Neutrophil (primary cell): ENCODE data around the gene OXSR1.
A peak's percentile ranks its signal among the peaks of the same experiment; 100 is the strongest.

ENCODE experiments used
- H3K27ac ChIP-seq: fragments of 200-600 bp; sonication (generic); 2 replicates; pipeline ENCODE4 v1.5.1; 2016; ENCODE audit warnings: mild to moderate bottlenecking, moderate library complexity
- H3K27me3 ChIP-seq: fragments of 200-600 bp; sonication (generic); 2 replicates; pipeline ENCODE4 v1.6.0; 2016; ENCODE audit warnings: mild to moderate bottlenecking
- H3K36me3 ChIP-seq: fragments of 200-600 bp; sonication (generic); 2 replicates; pipeline ENCODE4 v1.5.1; 2017
- H3K4me1 ChIP-seq, 2 experiments: fragments of 200-600 bp in 1 of 2; sonication (generic) in 1 of 2; 1 replicate in 1 of 2; 2 replicates in 1 of 2; pipeline versions ENCODE4 v1.5.1 to v1.6.1; 2013 to 2016; ENCODE audit warnings: low read depth in 1 of 2, low read length in 1 of 2, mild to moderate bottlenecking in 1 of 2, moderate library complexity in 1 of 2; ENCODE audit not compliant: control insufficient read depth in 1 of 2, insufficient read depth in 1 of 2
- H3K4me3 ChIP-seq, 2 experiments: fragments of 200-600 bp in 1 of 2; sonication (generic) in 1 of 2; 1 replicate in 1 of 2; 2 replicates in 1 of 2; pipeline ENCODE4 v1.5.1; 2013 to 2016; ENCODE audit warnings: low read depth in 1 of 2, low read length in 1 of 2, mild to moderate bottlenecking in 1 of 2, moderate library complexity in 1 of 2
- H3K9me3 ChIP-seq: fragments of 200-600 bp; sonication (generic); 2 replicates; pipeline ENCODE4 v1.5.1; 2016
- TF ChIP-seq, protein P1 (sequence below): fragments of 200-600 bp; sonication (generic); IDR thresholded peaks from 2 replicates; pipeline ENCODE4 v1.5.1; 2016; ENCODE audit warnings: antibody characterized with exemption

The OXSR1 gene

DNA sequence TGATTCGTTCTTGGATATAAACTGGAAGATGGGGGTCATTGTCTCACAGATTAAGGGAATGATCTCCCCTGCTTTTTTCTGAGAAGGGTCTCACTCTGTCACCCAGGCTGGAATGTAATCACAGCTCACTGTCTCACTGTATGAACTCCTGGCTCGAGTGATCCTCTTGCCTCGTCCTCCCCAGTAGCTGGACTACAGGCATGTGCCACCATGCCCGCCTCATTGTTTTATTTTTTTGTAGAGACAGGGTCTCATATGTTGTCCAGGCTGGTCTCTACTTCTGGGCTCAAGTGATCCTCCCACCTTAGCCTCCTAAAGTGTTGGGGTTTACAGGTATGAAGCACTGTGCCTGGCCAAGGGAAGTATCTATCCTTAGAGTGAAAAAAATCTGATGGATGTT is 5.4 kb downstream of the OXSR1 start:
- TF ChIP-seq, protein P1, sequence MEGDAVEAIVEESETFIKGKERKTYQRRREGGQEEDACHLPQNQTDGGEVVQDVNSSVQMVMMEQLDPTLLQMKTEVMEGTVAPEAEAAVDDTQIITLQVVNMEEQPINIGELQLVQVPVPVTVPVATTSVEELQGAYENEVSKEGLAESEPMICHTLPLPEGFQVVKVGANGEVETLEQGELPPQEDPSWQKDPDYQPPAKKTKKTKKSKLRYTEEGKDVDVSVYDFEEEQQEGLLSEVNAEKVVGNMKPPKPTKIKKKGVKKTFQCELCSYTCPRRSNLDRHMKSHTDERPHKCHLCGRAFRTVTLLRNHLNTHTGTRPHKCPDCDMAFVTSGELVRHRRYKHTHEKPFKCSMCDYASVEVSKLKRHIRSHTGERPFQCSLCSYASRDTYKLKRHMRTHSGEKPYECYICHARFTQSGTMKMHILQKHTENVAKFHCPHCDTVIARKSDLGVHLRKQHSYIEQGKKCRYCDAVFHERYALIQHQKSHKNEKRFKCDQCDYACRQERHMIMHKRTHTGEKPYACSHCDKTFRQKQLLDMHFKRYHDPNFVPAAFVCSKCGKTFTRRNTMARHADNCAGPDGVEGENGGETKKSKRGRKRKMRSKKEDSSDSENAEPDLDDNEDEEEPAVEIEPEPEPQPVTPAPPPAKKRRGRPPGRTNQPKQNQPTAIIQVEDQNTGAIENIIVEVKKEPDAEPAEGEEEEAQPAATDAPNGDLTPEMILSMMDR, result no peak
- no peaks in the 10 kb centered on the region for H3K9me3 ChIP-seq
- H3K27ac ChIP-seq, result no peak overlapping the region
- no peaks in the 10 kb centered on the region for H3K27me3 ChIP-seq
- no peaks in the 10 kb centered on the region for H3K36me3 ChIP-seq
- H3K4me3 ChIP-seq, result no peak overlapping the region
- H3K4me1 ChIP-seq, result peaks cover 39 to 57% of the 10 kb centered on the region in 2 experiments

DNA sequence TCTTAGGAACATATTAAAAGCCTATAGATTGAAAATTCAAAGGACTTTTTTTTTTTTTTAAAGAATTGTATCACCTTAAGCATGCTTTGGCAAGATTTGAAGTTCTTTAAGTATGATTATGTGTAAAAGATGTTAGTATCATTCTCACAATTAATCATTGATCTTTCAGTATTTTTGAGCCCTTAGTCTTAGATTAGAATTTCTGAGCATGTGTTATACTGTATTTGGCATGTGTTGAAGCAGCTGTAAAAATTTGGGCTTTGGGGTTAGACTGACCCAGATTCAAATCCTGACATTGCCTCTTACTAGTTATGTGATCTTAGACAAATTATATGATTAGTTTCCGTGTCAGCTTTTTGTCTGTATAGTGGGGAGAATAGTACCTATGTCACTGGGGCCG is 6.3 kb downstream of the OXSR1 start:
- TF ChIP-seq, protein P1, result no peak
- Histone ChIP-seq H3K36me3 (no peaks in the 10 kb centered on the region), H3K27ac (no peak overlapping the region), H3K9me3 (no peaks in the 10 kb centered on the region), H3K4me3 (no peak overlapping the region), H3K4me1 (peaks cover 32 to 48% of the 10 kb centered on the region in 2 experiments), H3K27me3 (no peaks in the 10 kb centered on the region)

DNA sequence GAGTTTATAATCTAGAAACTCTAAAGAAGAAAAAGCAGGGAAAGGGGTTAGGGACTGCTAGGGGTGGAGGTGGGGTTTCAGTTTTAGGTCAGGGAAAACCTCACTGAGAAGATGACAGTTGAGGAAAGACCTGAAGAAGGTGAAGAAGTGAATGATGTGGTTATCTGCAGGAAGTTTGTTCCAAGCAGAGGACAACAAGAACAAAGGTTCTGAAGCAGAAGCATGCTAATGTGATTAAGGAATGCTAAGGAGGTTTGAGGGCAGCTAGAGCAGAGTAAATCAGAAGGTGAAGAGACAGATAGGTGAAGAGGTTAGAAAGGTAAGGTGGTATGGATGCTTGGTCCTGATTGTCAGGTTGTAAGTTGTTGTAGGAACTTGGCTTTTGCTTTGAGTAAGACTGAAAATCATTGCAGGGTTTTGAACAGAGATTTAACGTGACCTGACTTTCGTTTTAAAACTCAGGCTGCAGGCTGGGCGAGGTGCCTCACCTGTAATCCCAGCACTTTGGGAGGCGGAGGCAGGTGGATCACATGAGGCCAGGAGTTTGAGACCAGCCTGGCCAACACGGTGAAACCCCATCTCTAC is 8.6 kb downstream of the OXSR1 start:
- no peak overlapping the region for H3K4me3 ChIP-seq
- H3K36me3 ChIP-seq, result no peaks in the 10 kb centered on the region
- H3K27me3 ChIP-seq, result no peaks in the 10 kb centered on the region
- TF ChIP-seq, protein P1, result no peak
- H3K4me1 ChIP-seq, result peaks cover 14 to 36% of the 10 kb centered on the region in 2 experiments
- peak overlapping the region; percentile 30 for H3K27ac ChIP-seq
- H3K9me3 ChIP-seq, result no peaks in the 10 kb centered on the region

DNA sequence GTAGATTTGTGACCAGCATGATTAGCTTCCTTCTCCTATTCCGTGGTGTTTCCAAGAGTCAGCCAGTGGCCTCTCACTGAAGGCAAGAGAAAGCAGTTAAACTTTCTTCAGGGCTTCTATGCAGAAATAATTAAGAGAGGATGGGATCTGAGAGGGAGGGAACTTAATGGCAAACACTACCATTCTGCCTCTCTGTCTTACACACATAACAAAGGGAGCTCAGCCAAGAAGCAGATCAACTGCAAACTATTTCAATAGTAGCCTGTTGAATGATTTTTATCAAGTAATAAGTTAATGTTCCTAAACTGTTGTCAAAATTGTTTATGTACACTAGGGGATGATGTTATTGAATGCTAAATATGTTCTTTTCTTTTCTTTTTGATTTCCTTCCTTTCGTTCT is 11.8 kb downstream of the OXSR1 start:
- Histone ChIP-seq H3K4me3 (no peak overlapping the region), H3K4me1 (peaks cover 19 to 43% of the 10 kb centered on the region in 2 experiments), H3K9me3 (no peaks in the 10 kb centered on the region), H3K27ac (peak overlapping the region; percentile 35), H3K36me3 (no peaks in the 10 kb centered on the region), H3K27me3 (no peaks in the 10 kb centered on the region)
- TF ChIP-seq, protein P1, result no peak

DNA sequence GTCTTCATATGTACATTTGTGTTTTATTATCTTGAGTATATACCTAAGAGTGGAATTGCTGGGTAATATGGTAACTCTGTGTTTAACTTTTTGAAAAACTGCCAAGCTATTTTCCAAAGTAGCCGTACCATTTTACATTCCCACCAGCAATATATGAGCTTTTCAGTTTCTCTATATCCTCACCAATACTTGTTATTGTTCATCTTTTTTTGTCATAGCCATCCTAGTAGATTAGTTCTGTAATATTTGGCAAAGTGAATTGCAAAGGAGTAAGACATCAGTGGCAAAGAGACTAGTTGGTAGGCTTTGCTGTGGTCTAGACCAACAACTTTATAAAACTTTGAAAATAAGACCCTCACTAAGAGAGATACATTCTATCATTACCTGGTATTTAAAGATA is 21.4 kb downstream of the OXSR1 start:
- no peak overlapping the region for H3K27ac ChIP-seq
- H3K4me1 ChIP-seq, result peaks cover 38 to 40% of the 10 kb centered on the region in 2 experiments
- H3K4me3 ChIP-seq, result no peak overlapping the region
- peaks cover 9% of the 10 kb centered on the region for H3K36me3 ChIP-seq
- no peaks in the 10 kb centered on the region for H3K27me3 ChIP-seq
- H3K9me3 ChIP-seq, result no peaks in the 10 kb centered on the region
- TF ChIP-seq, protein P1, result no peak
